Measurements from ENCODE around the gene PISD.

DNA sequence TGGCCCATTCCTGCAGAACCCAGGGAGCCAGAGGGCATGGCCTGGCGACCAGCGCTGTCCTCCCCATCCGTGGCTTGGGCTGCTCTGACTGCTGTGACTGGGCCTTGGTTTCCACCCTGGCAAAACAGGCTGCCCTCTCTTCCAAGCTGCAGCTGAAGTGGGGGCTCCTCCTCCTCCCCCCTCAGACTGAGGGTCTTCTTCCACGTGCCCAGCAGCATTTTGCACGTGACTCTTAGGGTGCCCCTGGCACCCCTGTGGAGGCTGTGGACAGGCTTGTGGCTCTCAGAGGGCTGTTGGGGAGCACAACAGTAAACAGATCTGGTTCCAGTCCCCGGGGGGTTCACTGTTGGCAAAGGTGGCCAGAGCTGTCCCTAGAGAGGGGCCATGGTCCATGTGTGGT, 51.4 kb downstream of the PISD start:
- TF ChIP-seq, protein P1, sequence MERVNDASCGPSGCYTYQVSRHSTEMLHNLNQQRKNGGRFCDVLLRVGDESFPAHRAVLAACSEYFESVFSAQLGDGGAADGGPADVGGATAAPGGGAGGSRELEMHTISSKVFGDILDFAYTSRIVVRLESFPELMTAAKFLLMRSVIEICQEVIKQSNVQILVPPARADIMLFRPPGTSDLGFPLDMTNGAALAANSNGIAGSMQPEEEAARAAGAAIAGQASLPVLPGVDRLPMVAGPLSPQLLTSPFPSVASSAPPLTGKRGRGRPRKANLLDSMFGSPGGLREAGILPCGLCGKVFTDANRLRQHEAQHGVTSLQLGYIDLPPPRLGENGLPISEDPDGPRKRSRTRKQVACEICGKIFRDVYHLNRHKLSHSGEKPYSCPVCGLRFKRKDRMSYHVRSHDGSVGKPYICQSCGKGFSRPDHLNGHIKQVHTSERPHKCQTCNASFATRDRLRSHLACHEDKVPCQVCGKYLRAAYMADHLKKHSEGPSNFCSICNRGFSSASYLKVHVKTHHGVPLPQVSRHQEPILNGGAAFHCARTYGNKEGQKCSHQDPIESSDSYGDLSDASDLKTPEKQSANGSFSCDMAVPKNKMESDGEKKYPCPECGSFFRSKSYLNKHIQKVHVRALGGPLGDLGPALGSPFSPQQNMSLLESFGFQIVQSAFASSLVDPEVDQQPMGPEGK (CRISPR knock-in tag; IDR thresholded peaks at IDR 0.05; ENCODE audit: borderline replicate concordance): no peak
- TF ChIP-seq ZNF565 (CRISPR knock-in tag; conservative IDR thresholded peaks at IDR 0.05; ENCODE audit: low read depth): no peak
- no peak for TF ChIP-seq BACH2 (CRISPR knock-in tag; IDR thresholded peaks at IDR 0.05; ENCODE audit: borderline replicate concordance)
- no peak for TF ChIP-seq ARNTL (CRISPR knock-in tag; IDR thresholded peaks at IDR 0.05; ENCODE audit: borderline replicate concordance, low read depth)
- no peak for TF ChIP-seq ZFP30 (CRISPR knock-in tag; IDR thresholded peaks at IDR 0.05)
- TF ChIP-seq, protein P2, sequence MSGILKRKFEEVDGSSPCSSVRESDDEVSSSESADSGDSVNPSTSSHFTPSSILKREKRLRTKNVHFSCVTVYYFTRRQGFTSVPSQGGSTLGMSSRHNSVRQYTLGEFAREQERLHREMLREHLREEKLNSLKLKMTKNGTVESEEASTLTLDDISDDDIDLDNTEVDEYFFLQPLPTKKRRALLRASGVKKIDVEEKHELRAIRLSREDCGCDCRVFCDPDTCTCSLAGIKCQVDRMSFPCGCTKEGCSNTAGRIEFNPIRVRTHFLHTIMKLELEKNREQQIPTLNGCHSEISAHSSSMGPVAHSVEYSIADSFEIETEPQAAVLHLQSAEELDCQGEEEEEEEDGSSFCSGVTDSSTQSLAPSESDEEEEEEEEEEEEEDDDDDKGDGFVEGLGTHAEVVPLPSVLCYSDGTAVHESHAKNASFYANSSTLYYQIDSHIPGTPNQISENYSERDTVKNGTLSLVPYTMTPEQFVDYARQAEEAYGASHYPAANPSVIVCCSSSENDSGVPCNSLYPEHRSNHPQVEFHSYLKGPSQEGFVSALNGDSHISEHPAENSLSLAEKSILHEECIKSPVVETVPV (CRISPR knock-in tag; IDR thresholded peaks at IDR 0.05): no peak
- TF ChIP-seq CSDC2 (CRISPR knock-in tag; IDR thresholded peaks at IDR 0.05): no peak
- no peak for TF ChIP-seq RARB (CRISPR knock-in tag; IDR thresholded peaks at IDR 0.05)
- TF ChIP-seq, protein P3, sequence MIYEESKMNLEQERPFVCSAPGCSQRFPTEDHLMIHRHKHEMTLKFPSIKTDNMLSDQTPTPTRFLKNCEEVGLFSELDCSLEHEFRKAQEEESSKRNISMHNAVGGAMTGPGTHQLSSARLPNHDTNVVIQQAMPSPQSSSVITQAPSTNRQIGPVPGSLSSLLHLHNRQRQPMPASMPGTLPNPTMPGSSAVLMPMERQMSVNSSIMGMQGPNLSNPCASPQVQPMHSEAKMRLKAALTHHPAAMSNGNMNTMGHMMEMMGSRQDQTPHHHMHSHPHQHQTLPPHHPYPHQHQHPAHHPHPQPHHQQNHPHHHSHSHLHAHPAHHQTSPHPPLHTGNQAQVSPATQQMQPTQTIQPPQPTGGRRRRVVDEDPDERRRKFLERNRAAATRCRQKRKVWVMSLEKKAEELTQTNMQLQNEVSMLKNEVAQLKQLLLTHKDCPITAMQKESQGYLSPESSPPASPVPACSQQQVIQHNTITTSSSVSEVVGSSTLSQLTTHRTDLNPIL (CRISPR knock-in tag; IDR thresholded peaks at IDR 0.05; ENCODE audit: low read depth): no peak
- TF ChIP-seq, protein P4, sequence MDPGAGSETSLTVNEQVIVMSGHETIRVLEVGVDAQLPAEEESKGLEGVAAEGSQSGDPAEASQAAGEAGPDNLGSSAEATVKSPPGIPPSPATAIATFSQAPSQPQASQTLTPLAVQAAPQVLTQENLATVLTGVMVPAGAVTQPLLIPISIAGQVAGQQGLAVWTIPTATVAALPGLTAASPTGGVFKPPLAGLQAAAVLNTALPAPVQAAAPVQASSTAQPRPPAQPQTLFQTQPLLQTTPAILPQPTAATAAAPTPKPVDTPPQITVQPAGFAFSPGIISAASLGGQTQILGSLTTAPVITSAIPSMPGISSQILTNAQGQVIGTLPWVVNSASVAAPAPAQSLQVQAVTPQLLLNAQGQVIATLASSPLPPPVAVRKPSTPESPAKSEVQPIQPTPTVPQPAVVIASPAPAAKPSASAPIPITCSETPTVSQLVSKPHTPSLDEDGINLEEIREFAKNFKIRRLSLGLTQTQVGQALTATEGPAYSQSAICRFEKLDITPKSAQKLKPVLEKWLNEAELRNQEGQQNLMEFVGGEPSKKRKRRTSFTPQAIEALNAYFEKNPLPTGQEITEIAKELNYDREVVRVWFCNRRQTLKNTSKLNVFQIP (CRISPR knock-in tag; IDR thresholded peaks at IDR 0.05; ENCODE audit: borderline replicate concordance, low read depth): no peak
- TF ChIP-seq ZNF70 (CRISPR knock-in tag; IDR thresholded peaks at IDR 0.05): no peak
- TF ChIP-seq TOX (CRISPR knock-in tag; IDR thresholded peaks at IDR 0.05; ENCODE audit: borderline replicate concordance): no peak
- TF ChIP-seq, protein P5, sequence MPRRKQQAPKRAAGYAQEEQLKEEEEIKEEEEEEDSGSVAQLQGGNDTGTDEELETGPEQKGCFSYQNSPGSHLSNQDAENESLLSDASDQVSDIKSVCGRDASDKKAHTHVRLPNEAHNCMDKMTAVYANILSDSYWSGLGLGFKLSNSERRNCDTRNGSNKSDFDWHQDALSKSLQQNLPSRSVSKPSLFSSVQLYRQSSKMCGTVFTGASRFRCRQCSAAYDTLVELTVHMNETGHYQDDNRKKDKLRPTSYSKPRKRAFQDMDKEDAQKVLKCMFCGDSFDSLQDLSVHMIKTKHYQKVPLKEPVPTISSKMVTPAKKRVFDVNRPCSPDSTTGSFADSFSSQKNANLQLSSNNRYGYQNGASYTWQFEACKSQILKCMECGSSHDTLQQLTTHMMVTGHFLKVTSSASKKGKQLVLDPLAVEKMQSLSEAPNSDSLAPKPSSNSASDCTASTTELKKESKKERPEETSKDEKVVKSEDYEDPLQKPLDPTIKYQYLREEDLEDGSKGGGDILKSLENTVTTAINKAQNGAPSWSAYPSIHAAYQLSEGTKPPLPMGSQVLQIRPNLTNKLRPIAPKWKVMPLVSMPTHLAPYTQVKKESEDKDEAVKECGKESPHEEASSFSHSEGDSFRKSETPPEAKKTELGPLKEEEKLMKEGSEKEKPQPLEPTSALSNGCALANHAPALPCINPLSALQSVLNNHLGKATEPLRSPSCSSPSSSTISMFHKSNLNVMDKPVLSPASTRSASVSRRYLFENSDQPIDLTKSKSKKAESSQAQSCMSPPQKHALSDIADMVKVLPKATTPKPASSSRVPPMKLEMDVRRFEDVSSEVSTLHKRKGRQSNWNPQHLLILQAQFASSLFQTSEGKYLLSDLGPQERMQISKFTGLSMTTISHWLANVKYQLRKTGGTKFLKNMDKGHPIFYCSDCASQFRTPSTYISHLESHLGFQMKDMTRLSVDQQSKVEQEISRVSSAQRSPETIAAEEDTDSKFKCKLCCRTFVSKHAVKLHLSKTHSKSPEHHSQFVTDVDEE (CRISPR knock-in tag; IDR thresholded peaks at IDR 0.05): no peak
- no peak for TF ChIP-seq ESRRG (CRISPR knock-in tag; IDR thresholded peaks at IDR 0.05)

Data from SK-N-SH treated with all-trans-retinoic acid at 6 μM for 48 hours (cell line).